GM23248 (cell line): Measurements from ENCODE around the gene ZDHHC9. TPM values are rescaled to one million over a fixed set of nuclear protein-coding genes. Genes with fewer than 3 reads are reported as not detected.

Experiments
- DNase-seq: peaks from one replicate; pipeline ENCODE4 v3.0.0-alpha.2; 2015
- H2AFZ ChIP-seq: fragments of 200-600 bp; sonication (generic); 2 replicates; pipeline ENCODE4 v1.6.1; 2016; ENCODE audit warnings: antibody characterized with exemption
- H3F3A ChIP-seq: fragments of 200-600 bp; sonication (generic); 2 replicates; pipeline ENCODE4 v1.6.1; 2016; ENCODE audit warnings: mild to moderate bottlenecking, antibody characterized with exemption, mixed run types; ENCODE audit not compliant: insufficient read depth
- H3K27ac ChIP-seq: fragments of 200-600 bp; sonication (generic); 2 replicates; pipeline ENCODE4 v1.5.1; 2016; ENCODE audit warnings: mild to moderate bottlenecking
- H3K27me3 ChIP-seq: fragments of 200-600 bp; sonication (generic); replicated peaks from 2 replicates; pipeline ENCODE4 v1.6.1; 2016; ENCODE audit warnings: mild to moderate bottlenecking; ENCODE audit not compliant: insufficient read depth
- H3K36me3 ChIP-seq: fragments of 200-600 bp; sonication (generic); 2 replicates; pipeline ENCODE4 v1.6.1; 2016; ENCODE audit warnings: low read depth, mild to moderate bottlenecking
- H3K4me1 ChIP-seq: fragments of 200-600 bp; sonication (generic); 2 replicates; pipeline ENCODE4 v1.6.1; 2016; ENCODE audit warnings: mild to moderate bottlenecking; ENCODE audit not compliant: insufficient read depth
- H3K4me2 ChIP-seq: fragments of 200-600 bp; sonication (generic); one replicate; pipeline ENCODE4 v1.6.1; 2016; ENCODE audit warnings: mild to moderate bottlenecking; ENCODE audit not compliant: unreplicated experiment
- H3K4me3 ChIP-seq: fragments of 200-600 bp; sonication (generic); 2 replicates; pipeline ENCODE4 v1.5.1; 2016; ENCODE audit warnings: mild to moderate bottlenecking
- H3K79me2 ChIP-seq: fragments of 200-600 bp; sonication (generic); 2 replicates; pipeline ENCODE4 v1.6.1; 2016; ENCODE audit warnings: mild to moderate bottlenecking; ENCODE audit not compliant: insufficient read depth
- H3K9ac ChIP-seq: fragments of 200-600 bp; sonication (generic); 2 replicates; pipeline ENCODE4 v1.6.1; 2016; ENCODE audit warnings: mild to moderate bottlenecking
- H3K9me2 ChIP-seq: fragments of 200-600 bp; sonication (generic); 2 replicates; pipeline ENCODE4 v1.6.1; 2016; ENCODE audit warnings: mixed run types, mild to moderate bottlenecking, moderate library complexity; ENCODE audit not compliant: insufficient read depth
- H3K9me3 ChIP-seq: fragments of 200-600 bp; sonication (generic); one replicate; pipeline ENCODE4 v1.6.1; 2017; ENCODE audit warnings: low read depth
- H4K20me1 ChIP-seq: fragments of 200-600 bp; sonication (generic); 2 replicates; pipeline ENCODE4 v1.6.0; 2016; ENCODE audit not compliant: insufficient read depth
- EZH2 ChIP-seq: fragments of 200-600 bp; sonication (generic); IDR thresholded peaks from 2 replicates; pipeline ENCODE4 v1.6.1; 2018; ENCODE audit warnings: antibody characterized with exemption, mild to moderate bottlenecking; ENCODE audit not compliant: insufficient read depth, poor library complexity, severe bottlenecking
- EZH2phosphoT487 ChIP-seq: fragments of 200-600 bp; sonication (generic); IDR thresholded peaks from 2 replicates; pipeline ENCODE4 v1.6.1; 2018; ENCODE audit warnings: antibody characterized with exemption, moderate library complexity, mild to moderate bottlenecking, low read depth; ENCODE audit not compliant: insufficient read depth
- WGBS, 2 experiments: methylation state at CpG; one replicate each; pipeline ENCODE4 v1.1.6; 2015 to 2017; ENCODE audit warnings: low lambda C conversion rate in 2 of 2, low coverage in 1 of 2; ENCODE audit errors: missing lambda C conversion rate in 2 of 2; 5-methylcytosine and 5-hydroxymethylcytosine counted together
- in situ Hi-C: fragments of 300-500 bp; cut with MboI; formaldehyde crosslinking; loops from 2 replicates; pipeline ENCODE4 v1.15.0; 2020
- polyA plus RNA-seq: library from polyadenylated mRNA; unstranded; fragments of >200 nt; fragmentation: Nextera tagmentation; extraction: Ambion mirVana; gene quantifications from 2 replicates; pipeline ENCODE4 v1.2.1, GENCODE V29; 2016
- small RNA-seq: library from RNA; depleted of rRNA; stranded (forward); fragments of <200 nt; gene quantifications from one replicate; pipeline ENCODE3, GENCODE V24; 2014; ENCODE audit warnings: low read depth, low replicate concordance
- total RNA-seq: library from RNA; depleted of rRNA; stranded (reverse); fragments of >200 nt; shearing (Covaris generic); gene quantifications from 2 replicates; pipeline ENCODE4 v1.2.3, GENCODE V29; 2014; rRNA removed

The ZDHHC9 gene
- total and polyA plus RNA-seq, 2 experiments from 2014 or later, result 27.5 to 54.4 TPM

GRCh38 chrX:129755779-129756650 lies 87.7 kb downstream of the ZDHHC9 start:
- in situ Hi-C loops, result no loop called here
- no peaks in the 10 kb centered on the region for H3K79me2 ChIP-seq
- no peaks in the 10 kb centered on the region for H3K4me1 ChIP-seq
- 90 to 92% methylated on average over 16 to 18 of the region's 18 CpGs for WGBS, 2 experiments
- DNase-seq, result no peak
- no peaks in the 10 kb centered on the region for H4K20me1 ChIP-seq
- H3F3A ChIP-seq, result no peaks in the 10 kb centered on the region
- no peak overlapping the region for H3K9ac ChIP-seq
- H2AFZ ChIP-seq, result no peak overlapping the region
- no peak for TF ChIP-seq EZH2
- no peak for TF ChIP-seq EZH2phosphoT487
- H3K4me3 ChIP-seq, result no peak overlapping the region
- H3K4me2 ChIP-seq, result no peak overlapping the region
- no peaks in the 10 kb centered on the region for H3K9me2 ChIP-seq
- H3K27me3 ChIP-seq, result no peaks in the 10 kb centered on the region
- no peak overlapping the region for H3K27ac ChIP-seq
- no peaks in the 10 kb centered on the region for H3K36me3 ChIP-seq
- H3K9me3 ChIP-seq, result no peaks in the 10 kb centered on the region

GRCh38 chrX:129754056-129755024 lies 89.3 kb downstream of the ZDHHC9 start:
- H3K9me2 ChIP-seq, result no peaks in the 10 kb centered on the region
- H3K4me3 ChIP-seq, result no peak overlapping the region
- no peaks in the 10 kb centered on the region for H4K20me1 ChIP-seq
- H2AFZ ChIP-seq, result no peak overlapping the region
- no peaks in the 10 kb centered on the region for H3K27me3 ChIP-seq
- no peaks in the 10 kb centered on the region for H3K79me2 ChIP-seq
- in situ Hi-C loops, result no loop called here
- no peak overlapping the region for H3K9ac ChIP-seq
- H3K27ac ChIP-seq, result no peak overlapping the region
- H3K36me3 ChIP-seq, result no peaks in the 10 kb centered on the region
- TF ChIP-seq EZH2phosphoT487, result no peak
- peaks cover 3% of the 10 kb centered on the region; the same call in 1 of the 2 replicates for H3F3A ChIP-seq
- 39 to 46% methylated on average over 17 to 21 of the region's 22 CpGs for WGBS, 2 experiments
- H3K9me3 ChIP-seq, result no peaks in the 10 kb centered on the region
- DNase-seq, result no peak
- H3K4me2 ChIP-seq, result no peak overlapping the region
- no peaks in the 10 kb centered on the region for H3K4me1 ChIP-seq

Small RNAs within 50 kb of the gene (small RNA-seq; reads per million reads assigned to genes)
- not detected for gene RF00017

Other genes starting within 250 kb of the ZDHHC9 start
- gene APLN, start 188.9 kb downstream of the ZDHHC9 start, total RNA-seq, result 0.43 and 1.1 TPM in 2 replicates
- 0.80 and 1.1 TPM in 2 replicates for gene APLN, start 188.9 kb downstream of the ZDHHC9 start, polyA plus RNA-seq
- gene XPNPEP2, start 104.9 kb downstream of the ZDHHC9 start, total RNA-seq, result 0.65 and 1.9 TPM in 2 replicates
- gene XPNPEP2, start 104.9 kb downstream of the ZDHHC9 start, polyA plus RNA-seq, result 0.56 and 0.74 TPM in 2 replicates
- not detected in 2 replicates for gene SASH3, start 63.9 kb downstream of the ZDHHC9 start, total RNA-seq
- 0.06 and 0.27 TPM in 2 replicates for gene SASH3, start 63.9 kb downstream of the ZDHHC9 start, polyA plus RNA-seq
- 15.9 and 17.7 TPM in 2 replicates for gene UTP14A, start 62.3 kb upstream of the ZDHHC9 start, total RNA-seq
- gene UTP14A, start 62.3 kb upstream of the ZDHHC9 start, polyA plus RNA-seq, result 13.3 and 13.8 TPM in 2 replicates
- gene BCORL1, start 138.7 kb upstream of the ZDHHC9 start, total RNA-seq, result 0.38 and 1.7 TPM in 2 replicates
- gene BCORL1, start 138.7 kb upstream of the ZDHHC9 start, polyA plus RNA-seq, result 4.4 and 6.0 TPM in 2 replicates